HG03060 (cell line): ENCODE results near the gene CERS3.

Source experiments
- ATAC-seq: cut with Tn5 transposase; IDR thresholded peaks from one replicate; pipeline ENCODE4 v1.9.1; 2021; ENCODE audit warnings: low read depth, moderate number of reproducible peaks; ENCODE audit not compliant: unreplicated experiment

The CERS3 gene

GRCh38 chr15:100528833-100529428 is at the start of gene CERS3:
Gene CERS3, minus strand, starts transcription at chr15:100528950. Its CDS starts 27,101 bp downstream, at chr15:100501849.
- ATAC-seq: no peak

- no peak for ATAC-seq
Measured at GRCh38 chr15:100573526-100573925, 44.8 kb upstream of the CERS3 start.

- ATAC-seq: no peak
Measured at GRCh38 chr15:100572362-100572983, 43.7 kb upstream of the CERS3 start.

- ATAC-seq: no peak
Measured at GRCh38 chr15:100571592-100572167, 42.9 kb upstream of the CERS3 start.

- no peak for ATAC-seq
Measured at GRCh38 chr15:100570735-100571313, 42.1 kb upstream of the CERS3 start.

GRCh38 chr15:100570275-100570674 is 41.5 kb upstream of the CERS3 start:
- ATAC-seq: no peak

GRCh38 chr15:100569391-100569790 is 40.6 kb upstream of the CERS3 start:
- no peak for ATAC-seq

- no peak for ATAC-seq
Measured at GRCh38 chr15:100566850-100567628, 38.3 kb upstream of the CERS3 start.

GRCh38 chr15:100565591-100565990 is 36.8 kb upstream of the CERS3 start:
- ATAC-seq: no peak

GRCh38 chr15:100560323-100560722 is 31.6 kb upstream of the CERS3 start:
- ATAC-seq: no peak

GRCh38 chr15:100559330-100559729 is 30.6 kb upstream of the CERS3 start:
- ATAC-seq: no peak

- no peak for ATAC-seq
Measured at GRCh38 chr15:100558771-100559254, 30.1 kb upstream of the CERS3 start.

- no peak for ATAC-seq
Measured at GRCh38 chr15:100553468-100553867, 24.7 kb upstream of the CERS3 start.

GRCh38 chr15:100547961-100548360 is 19.2 kb upstream of the CERS3 start:
- no peak for ATAC-seq

GRCh38 chr15:100544946-100545345 is 16.2 kb upstream of the CERS3 start:
- ATAC-seq: no peak

GRCh38 chr15:100544338-100544841 is 15.6 kb upstream of the CERS3 start:
- ATAC-seq: no peak

GRCh38 chr15:100542290-100542689 is 13.5 kb upstream of the CERS3 start:
- ATAC-seq: no peak

GRCh38 chr15:100537331-100537730 is 8.6 kb upstream of the CERS3 start:
- peak; percentile 72 for ATAC-seq

GRCh38 chr15:100536733-100537132 is 8.0 kb upstream of the CERS3 start:
- no peak for ATAC-seq

- no peak for ATAC-seq
Measured at GRCh38 chr15:100533886-100534285, 5.1 kb upstream of the CERS3 start.
